AG20443 (cell line): ENCODE data around the gene MDFIC2.
"Not testable (repeated sequence)": the region's sequence is repeated elsewhere in the genome, so short reads cannot be mapped to it uniquely, and the experiment has no call there.

Source experiments
- DNase-seq: peaks from one replicate; pipeline ENCODE4 v3.0.0; 2012; ENCODE audit warnings: low spot score, mixed read lengths

MDFIC2 gene

GRCh38 chr3:70256566-70256965, 55.9 kb downstream of the MDFIC2 start:
- no peak for DNase-seq

GRCh38 chr3:70250492-70250891, 61.9 kb downstream of the MDFIC2 start:
- no peak for DNase-seq

- DNase-seq, result no peak
Measured at GRCh38 chr3:70249509-70250160, 62.8 kb downstream of the MDFIC2 start.

- no peak for DNase-seq
Measured at GRCh38 chr3:70248856-70249255, 63.6 kb downstream of the MDFIC2 start.

- no peak for DNase-seq
Measured at GRCh38 chr3:70247955-70248354, 64.5 kb downstream of the MDFIC2 start.

- DNase-seq, result no peak
Measured at GRCh38 chr3:70245746-70246525, 66.5 kb downstream of the MDFIC2 start.

GRCh38 chr3:70244422-70244821, 68.0 kb downstream of the MDFIC2 start:
- no peak for DNase-seq

- DNase-seq, result no peak
Measured at GRCh38 chr3:70242297-70242882, 70.0 kb downstream of the MDFIC2 start.

- no peak for DNase-seq
Measured at GRCh38 chr3:70233812-70234211, 78.6 kb downstream of the MDFIC2 start.

GRCh38 chr3:70233112-70233511, 79.3 kb downstream of the MDFIC2 start:
- no peak for DNase-seq

- DNase-seq, result no peak
Measured at GRCh38 chr3:70231266-70231701, 81.2 kb downstream of the MDFIC2 start.

GRCh38 chr3:70227437-70227836, 85.0 kb downstream of the MDFIC2 start:
- no peak for DNase-seq

GRCh38 chr3:70225146-70225545, 87.3 kb downstream of the MDFIC2 start:
- DNase-seq, result no peak

GRCh38 chr3:70224337-70224736, 88.1 kb downstream of the MDFIC2 start:
- DNase-seq, result no peak

GRCh38 chr3:70218471-70218870, 94.0 kb downstream of the MDFIC2 start:
- DNase-seq, result no peak

- not testable (repeated sequence) for DNase-seq
Measured at GRCh38 chr3:70211274-70211673, 101.2 kb downstream of the MDFIC2 start.

GRCh38 chr3:70201975-70202374, 110.5 kb downstream of the MDFIC2 start:
- DNase-seq, result no peak

- DNase-seq, result no peak
Measured at GRCh38 chr3:70189884-70190473, 122.5 kb downstream of the MDFIC2 start.

- DNase-seq, result no peak
Measured at GRCh38 chr3:70186221-70186620, 126.2 kb downstream of the MDFIC2 start.

GRCh38 chr3:70185661-70186060, 126.8 kb downstream of the MDFIC2 start:
- DNase-seq, result no peak

- no peak for DNase-seq
Measured at GRCh38 chr3:70183781-70184504, 128.5 kb downstream of the MDFIC2 start.

- no peak for DNase-seq
Measured at GRCh38 chr3:70182166-70182565, 130.3 kb downstream of the MDFIC2 start.
